HL-60/S4 treated with retinoic acid at 250 ng/mL for 4 days and 3 days (cell line): ENCODE measurements around the gene RIC3.

Source experiments
- in situ Hi-C: fragments of 300-500 bp; cut with MboI; formaldehyde crosslinking; loops from 2 replicates; pipeline ENCODE4 v1.7.0; 2022; ENCODE audit warnings: low sequenced_read_pairs

Gene RIC3

GRCh38 chr11:8070417-8071115 lies 98.3 kb downstream of the RIC3 start:
- in situ Hi-C loops = no loop called here

- in situ Hi-C loops = no loop called here
Observed at GRCh38 chr11:8069771-8070170, 99.1 kb downstream of the RIC3 start.

GRCh38 chr11:8068605-8069221 lies 100.1 kb downstream of the RIC3 start:
- in situ Hi-C loops = no loop called here

- in situ Hi-C loops = no loop called here
Observed at GRCh38 chr11:8067929-8068575, 100.8 kb downstream of the RIC3 start.

GRCh38 chr11:8067567-8067928 lies 101.3 kb downstream of the RIC3 start:
- in situ Hi-C loops = no loop called here

- in situ Hi-C loops = no loop called here
Observed at GRCh38 chr11:8066911-8067455, 101.8 kb downstream of the RIC3 start.

- in situ Hi-C loops = no loop called here
Observed at GRCh38 chr11:8066036-8066910, 102.6 kb downstream of the RIC3 start.

- in situ Hi-C loops = no loop called here
Observed at GRCh38 chr11:8065031-8065430, 103.8 kb downstream of the RIC3 start.

- in situ Hi-C loops = no loop called here
Observed at GRCh38 chr11:8063324-8063723, 105.5 kb downstream of the RIC3 start.

- in situ Hi-C loops = no loop called here
Observed at GRCh38 chr11:8062781-8063257, 106.0 kb downstream of the RIC3 start.

- in situ Hi-C loops = no loop called here
Observed at GRCh38 chr11:8061555-8062428, 107.0 kb downstream of the RIC3 start.

GRCh38 chr11:8060801-8061554 lies 107.8 kb downstream of the RIC3 start:
- in situ Hi-C loops = no loop called here

GRCh38 chr11:8060146-8060719 lies 108.6 kb downstream of the RIC3 start:
- in situ Hi-C loops = no loop called here

- in situ Hi-C loops = no loop called here
Observed at GRCh38 chr11:8059571-8060011, 109.2 kb downstream of the RIC3 start.

GRCh38 chr11:8059030-8059429 lies 109.8 kb downstream of the RIC3 start:
- in situ Hi-C loops = no loop called here

- in situ Hi-C loops = no loop called here
Observed at GRCh38 chr11:8058216-8058615, 110.6 kb downstream of the RIC3 start.

GRCh38 chr11:8056810-8057463 lies 111.9 kb downstream of the RIC3 start:
- in situ Hi-C loops = no loop called here
